Lower leg skin (tissue), 3 donors: Measurements from ENCODE around the gene LGI4.
"Not testable (repeated sequence)": the region's sequence is repeated elsewhere in the genome, so short reads cannot be mapped to it uniquely, and the experiment has no call there.

ENCODE experiments used
- POLR2A ChIP-seq, 2 donors: fragments of 450-650 bp; IDR thresholded peaks; one replicate each; pipeline ENCODE4 v1.6.1; 2016 to 2017; ENCODE audit warnings: antibody characterized with exemption in 2 of 2, mild to moderate bottlenecking in 1 of 2, moderate library complexity in 1 of 2
- TF ChIP-seq, protein P1 (sequence below), 3 donors: fragments of 450-650 bp; IDR thresholded peaks; one replicate each; pipeline ENCODE4 v1.5.1; 2016; ENCODE audit warnings: antibody characterized with exemption in 3 of 3, mild to moderate bottlenecking in 3 of 3, moderate library complexity in 2 of 3

DNA sequence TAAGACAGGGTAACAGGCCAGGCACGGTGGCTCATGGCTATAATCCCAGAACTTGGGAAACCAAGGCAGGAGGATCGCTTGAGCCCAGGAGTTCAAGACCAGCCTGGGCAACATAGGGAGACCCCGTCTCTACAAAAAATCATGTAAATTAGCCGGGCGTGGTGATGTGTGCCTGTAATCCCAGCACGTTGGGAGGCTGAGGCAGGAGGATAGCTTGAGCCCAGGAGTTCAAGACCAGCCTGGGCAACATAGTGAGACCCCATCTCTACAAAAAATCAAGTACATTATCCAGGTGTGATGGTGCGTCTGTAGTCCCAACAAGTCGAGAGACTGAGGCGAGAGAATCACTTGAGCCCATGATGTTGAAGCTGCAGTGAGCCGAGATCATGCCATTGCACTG, 31.2 kb downstream of the LGI4 start:
- TF ChIP-seq, protein P1, sequence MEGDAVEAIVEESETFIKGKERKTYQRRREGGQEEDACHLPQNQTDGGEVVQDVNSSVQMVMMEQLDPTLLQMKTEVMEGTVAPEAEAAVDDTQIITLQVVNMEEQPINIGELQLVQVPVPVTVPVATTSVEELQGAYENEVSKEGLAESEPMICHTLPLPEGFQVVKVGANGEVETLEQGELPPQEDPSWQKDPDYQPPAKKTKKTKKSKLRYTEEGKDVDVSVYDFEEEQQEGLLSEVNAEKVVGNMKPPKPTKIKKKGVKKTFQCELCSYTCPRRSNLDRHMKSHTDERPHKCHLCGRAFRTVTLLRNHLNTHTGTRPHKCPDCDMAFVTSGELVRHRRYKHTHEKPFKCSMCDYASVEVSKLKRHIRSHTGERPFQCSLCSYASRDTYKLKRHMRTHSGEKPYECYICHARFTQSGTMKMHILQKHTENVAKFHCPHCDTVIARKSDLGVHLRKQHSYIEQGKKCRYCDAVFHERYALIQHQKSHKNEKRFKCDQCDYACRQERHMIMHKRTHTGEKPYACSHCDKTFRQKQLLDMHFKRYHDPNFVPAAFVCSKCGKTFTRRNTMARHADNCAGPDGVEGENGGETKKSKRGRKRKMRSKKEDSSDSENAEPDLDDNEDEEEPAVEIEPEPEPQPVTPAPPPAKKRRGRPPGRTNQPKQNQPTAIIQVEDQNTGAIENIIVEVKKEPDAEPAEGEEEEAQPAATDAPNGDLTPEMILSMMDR (IDR thresholded peaks at IDR 0.05): not testable (repeated sequence)
- TF ChIP-seq POLR2A (IDR thresholded peaks at IDR 0.05): not testable (repeated sequence)
